ENCODE measurements around the gene GAN. TPM values are rescaled to one million over a fixed set of nuclear protein-coding genes. Genes with fewer than 3 reads are reported as not detected.
A peak's percentile ranks its signal among the peaks of the same experiment; 100 is the strongest.

The GAN gene
- total RNA-seq, 1 experiment from 2014 or later, result 22.0 TPM

GRCh38 chr16:81405702-81406113, 90.9 kb downstream of the GAN start:
- Mint-ChIP-seq H3K27me3 (ENCODE audit: unreplicated experiment) (no peaks in the 10 kb centered on the region), H3K4me1 (ENCODE audit: low read depth, unreplicated experiment) (peaks cover 52% of the 10 kb centered on the region), H3K36me3 (ENCODE audit: insufficient read depth, unreplicated experiment) (peaks cover 10% of the 10 kb centered on the region), H3K27ac (ENCODE audit: unreplicated experiment) (peak overlapping the region; percentile 95), H3K9me3 (ENCODE audit: low read depth, unreplicated experiment) (no peaks in the 10 kb centered on the region), H3K4me3 (ENCODE audit: low read depth, unreplicated experiment) (peak overlapping the region; percentile 43)
- peak; percentile 89 for DNase-seq
- intact Hi-C loops (cut with micrococcal nuclease; ENCODE audit: unreplicated experiment), result loop anchor here (2.0 to 10.0 kb wide), 3 partner anchors 43 to 229 kb away; no protein-coding TSS in a partner anchor
- TF ChIP-seq, protein P1, sequence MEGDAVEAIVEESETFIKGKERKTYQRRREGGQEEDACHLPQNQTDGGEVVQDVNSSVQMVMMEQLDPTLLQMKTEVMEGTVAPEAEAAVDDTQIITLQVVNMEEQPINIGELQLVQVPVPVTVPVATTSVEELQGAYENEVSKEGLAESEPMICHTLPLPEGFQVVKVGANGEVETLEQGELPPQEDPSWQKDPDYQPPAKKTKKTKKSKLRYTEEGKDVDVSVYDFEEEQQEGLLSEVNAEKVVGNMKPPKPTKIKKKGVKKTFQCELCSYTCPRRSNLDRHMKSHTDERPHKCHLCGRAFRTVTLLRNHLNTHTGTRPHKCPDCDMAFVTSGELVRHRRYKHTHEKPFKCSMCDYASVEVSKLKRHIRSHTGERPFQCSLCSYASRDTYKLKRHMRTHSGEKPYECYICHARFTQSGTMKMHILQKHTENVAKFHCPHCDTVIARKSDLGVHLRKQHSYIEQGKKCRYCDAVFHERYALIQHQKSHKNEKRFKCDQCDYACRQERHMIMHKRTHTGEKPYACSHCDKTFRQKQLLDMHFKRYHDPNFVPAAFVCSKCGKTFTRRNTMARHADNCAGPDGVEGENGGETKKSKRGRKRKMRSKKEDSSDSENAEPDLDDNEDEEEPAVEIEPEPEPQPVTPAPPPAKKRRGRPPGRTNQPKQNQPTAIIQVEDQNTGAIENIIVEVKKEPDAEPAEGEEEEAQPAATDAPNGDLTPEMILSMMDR (IDR thresholded peaks at IDR 0.05; ENCODE audit: unreplicated experiment), result peak; percentile 24
- CTCF ChIA-PET, result interaction anchor here (1.0 to 1.8 kb wide), 3 partner anchors 8 to 292 kb away, joined by 3 read pairs; no protein-coding TSS in a partner anchor
- BruUV-seq (replicated peaks), result no TSS peak

- peaks cover 10% of the 10 kb centered on the region for H3K36me3 Mint-ChIP-seq (ENCODE audit: insufficient read depth, unreplicated experiment)
- H3K4me3 Mint-ChIP-seq (ENCODE audit: low read depth, unreplicated experiment), result no peak overlapping the region
- TF ChIP-seq, protein P1 (IDR thresholded peaks at IDR 0.05; ENCODE audit: unreplicated experiment), result no peak
- peaks cover 45% of the 10 kb centered on the region for H3K4me1 Mint-ChIP-seq (ENCODE audit: low read depth, unreplicated experiment)
- CTCF ChIA-PET, result no interaction called here
- no peak for DNase-seq
- BruUV-seq (replicated peaks), result no TSS peak
- H3K27ac Mint-ChIP-seq (ENCODE audit: unreplicated experiment), result peak overlapping the region; percentile 53
- intact Hi-C loops (cut with micrococcal nuclease; ENCODE audit: unreplicated experiment), result loop anchor here (5.0 to 10.0 kb wide), 2 partner anchors 174 to 226 kb away; no protein-coding TSS in a partner anchor
- no peaks in the 10 kb centered on the region for H3K9me3 Mint-ChIP-seq (ENCODE audit: low read depth, unreplicated experiment)
- H3K27me3 Mint-ChIP-seq (ENCODE audit: unreplicated experiment), result no peaks in the 10 kb centered on the region
These were observed 93.7 kb downstream of the GAN start for GRCh38 chr16:81408409-81408950.

- Mint-ChIP-seq H3K4me3 (ENCODE audit: low read depth, unreplicated experiment) (no peak overlapping the region), H3K9me3 (ENCODE audit: low read depth, unreplicated experiment) (no peaks in the 10 kb centered on the region), H3K27me3 (ENCODE audit: unreplicated experiment) (no peaks in the 10 kb centered on the region), H3K27ac (ENCODE audit: unreplicated experiment) (peak overlapping the region; percentile 53), H3K4me1 (ENCODE audit: low read depth, unreplicated experiment) (peaks cover 42% of the 10 kb centered on the region), H3K36me3 (ENCODE audit: insufficient read depth, unreplicated experiment) (peaks cover 6% of the 10 kb centered on the region)
- no TSS peak for BruUV-seq (replicated peaks)
- TF ChIP-seq, protein P1 (IDR thresholded peaks at IDR 0.05; ENCODE audit: unreplicated experiment), result no peak
- CTCF ChIA-PET, result no interaction called here
- no peak for DNase-seq
- intact Hi-C loops (cut with micrococcal nuclease; ENCODE audit: unreplicated experiment), result loop anchor here (5.0 to 10.0 kb wide), 2 partner anchors 173 to 226 kb away; no protein-coding TSS in a partner anchor
These were observed 94.3 kb downstream of the GAN start for GRCh38 chr16:81409016-81409556.

- intact Hi-C loops (cut with micrococcal nuclease; ENCODE audit: unreplicated experiment), result no loop called here
- CTCF ChIA-PET, result no interaction called here
- Mint-ChIP-seq H3K4me3 (ENCODE audit: low read depth, unreplicated experiment) (no peak overlapping the region), H3K9me3 (ENCODE audit: low read depth, unreplicated experiment) (no peaks in the 10 kb centered on the region), H3K4me1 (ENCODE audit: low read depth, unreplicated experiment) (peaks cover 25% of the 10 kb centered on the region), H3K27me3 (ENCODE audit: unreplicated experiment) (no peaks in the 10 kb centered on the region), H3K36me3 (ENCODE audit: insufficient read depth, unreplicated experiment) (peaks cover 6% of the 10 kb centered on the region), H3K27ac (ENCODE audit: unreplicated experiment) (no peak overlapping the region)
- TF ChIP-seq, protein P1 (IDR thresholded peaks at IDR 0.05; ENCODE audit: unreplicated experiment), result no peak
- DNase-seq, result no peak
- BruUV-seq (replicated peaks), result no TSS peak
These were observed 96.0 kb downstream of the GAN start for GRCh38 chr16:81410643-81411293.

Data from Calu3 (cell line).